Spleen (tissue), 7 donors: ENCODE data around the gene ADAMTS20.

Experiments used
- CTCF ChIP-seq, 11 experiments: fragments of 200-600 bp in 7 of 11; fragments of 450-650 bp in 4 of 11; sonication (generic) in 4 of 11; IDR thresholded peaks in 8 of 11; conservative IDR thresholded peaks in 3 of 11; 1 replicate in 7 of 11; 2 replicates in 4 of 11; pipeline versions ENCODE4 v1.4.0 to v1.8.0; 2016 to 2021; ENCODE audit warnings: antibody characterized with exemption in 11 of 11, inconsistent platforms in 4 of 11, mild to moderate bottlenecking in 1 of 11
- POLR2AphosphoS5 ChIP-seq, 3 donors: sonication (generic); formaldehyde crosslinking; IDR thresholded peaks; one replicate each; pipeline ENCODE4 v1.5.1; 2017; ENCODE audit warnings: antibody characterized with exemption in 3 of 3
- donor health status: DM: no; HTN: no; CAD: no; lungs with moderate emphysema.
- donor health status: DM: no; HTN: no; CAD: no.
- donor health status: DM: no; HTN: no; CAD: no.

DNA sequence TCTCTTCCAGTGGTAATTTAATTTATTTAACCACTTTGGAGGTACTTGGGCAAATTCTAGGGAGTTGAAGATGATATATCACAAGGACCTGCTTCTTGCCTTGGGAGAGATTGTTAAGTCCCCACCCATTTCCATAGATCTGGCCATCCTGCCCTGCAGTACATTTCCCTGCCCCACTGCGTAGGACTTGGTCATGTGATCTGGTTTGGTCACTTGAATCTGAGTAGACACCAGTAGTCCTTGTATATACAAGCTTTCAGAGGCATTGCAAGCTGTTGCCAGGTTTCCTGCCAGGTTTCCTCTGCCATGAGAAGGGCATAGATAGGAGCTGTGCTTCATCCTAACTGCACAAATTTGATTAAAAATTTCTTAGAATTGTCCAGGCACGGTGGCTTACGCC, 200.0 kb downstream of the ADAMTS20 start:
- TF ChIP-seq CTCF (IDR thresholded peaks at IDR 0.05 in 8 of 11, conservative IDR thresholded peaks at IDR 0.05 in 3 of 11) (no peak), POLR2AphosphoS5 (IDR thresholded peaks at IDR 0.05) (no peak)
